Lower lobe of right lung (tissue), 2 donors: ENCODE data around the gene PPIL6. TPM values are rescaled to one million over a fixed set of nuclear protein-coding genes. Genes with fewer than 3 reads are reported as not detected.
A peak's percentile ranks its signal among the peaks of the same experiment; 100 is the strongest.

Experiments used
- ATAC-seq, 2 donors: fragments of 200-7000 bp; cut with Tn5 transposase; one replicate each; pipeline ENCODE4 v1.9.1; 2020 to 2022; ENCODE audit warnings: mild to moderate bottlenecking in 2 of 2, moderate library complexity in 2 of 2
- DNase-seq: peaks from one replicate; pipeline ENCODE4 v3.0.0-alpha.2; 2020
- H3K27ac ChIP-seq: fragments of 200-600 bp; one replicate; pipeline ENCODE4 v1.8.0; 2022
- H3K27me3 ChIP-seq: fragments of 200-600 bp; one replicate; pipeline ENCODE4 v1.8.0; 2022; ENCODE audit warnings: low read depth
- H3K36me3 ChIP-seq: fragments of 200-600 bp; one replicate; pipeline ENCODE4 v1.8.0; 2022; ENCODE audit warnings: mild to moderate bottlenecking
- H3K4me1 ChIP-seq: fragments of 200-600 bp; one replicate; pipeline ENCODE4 v1.8.0; 2022
- H3K4me3 ChIP-seq: fragments of 200-600 bp; one replicate; pipeline ENCODE4 v1.8.0; 2022; ENCODE audit warnings: mild to moderate bottlenecking
- H3K9me3 ChIP-seq: fragments of 200-600 bp; one replicate; pipeline ENCODE4 v1.8.0; 2022
- intact Hi-C: fragments of 100-400 bp; cut with DNase I; formaldehyde crosslinking; loops from one replicate; pipeline ENCODE4 v1.11.0; 2022
- total RNA-seq: library from RNA; stranded (reverse); fragmentation: NEBNext Ultra II Directional; extraction: Animal tissue kit (Norgen Biotek cat#: 25700); gene quantifications from one replicate; pipeline ENCODE4 v1.2.1, GENCODE V29; 2021
- TF ChIP-seq, protein P1 (sequence below): fragments of 200-600 bp; IDR thresholded peaks from one replicate; pipeline ENCODE4 v1.8.0; 2022; ENCODE audit warnings: antibody characterized with exemption, mild to moderate bottlenecking
- donor health status: DM: no; HTN: yes; CAD: no; lungs with severe emphysema.

The PPIL6 gene
- total RNA-seq, 1 donor from 2014 or later, result 10.6 TPM

DNA sequence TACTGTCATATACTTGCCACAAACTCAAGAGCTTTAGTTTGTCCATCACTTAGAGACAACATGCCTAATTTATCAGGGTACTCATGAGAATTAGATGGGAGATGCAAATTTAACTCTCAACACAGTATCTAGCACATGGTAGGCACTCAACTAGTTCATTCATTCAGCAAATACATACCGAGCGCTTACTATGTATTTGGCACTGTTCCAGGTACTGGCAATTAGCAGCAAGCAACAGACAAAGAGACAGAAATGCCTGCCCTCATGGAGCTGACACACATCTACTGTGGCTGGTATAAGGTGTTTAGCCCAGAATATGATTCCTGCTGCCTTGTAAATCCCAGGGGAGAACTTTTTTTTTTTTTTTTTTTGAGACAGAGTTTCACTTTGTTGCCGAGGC lies 10.4 kb upstream of the PPIL6 start:
- peaks cover 16% of the 10 kb centered on the region for H3K4me1 ChIP-seq
- H3K36me3 ChIP-seq, result peaks cover 43% of the 10 kb centered on the region
- ATAC-seq, result no peak

DNA sequence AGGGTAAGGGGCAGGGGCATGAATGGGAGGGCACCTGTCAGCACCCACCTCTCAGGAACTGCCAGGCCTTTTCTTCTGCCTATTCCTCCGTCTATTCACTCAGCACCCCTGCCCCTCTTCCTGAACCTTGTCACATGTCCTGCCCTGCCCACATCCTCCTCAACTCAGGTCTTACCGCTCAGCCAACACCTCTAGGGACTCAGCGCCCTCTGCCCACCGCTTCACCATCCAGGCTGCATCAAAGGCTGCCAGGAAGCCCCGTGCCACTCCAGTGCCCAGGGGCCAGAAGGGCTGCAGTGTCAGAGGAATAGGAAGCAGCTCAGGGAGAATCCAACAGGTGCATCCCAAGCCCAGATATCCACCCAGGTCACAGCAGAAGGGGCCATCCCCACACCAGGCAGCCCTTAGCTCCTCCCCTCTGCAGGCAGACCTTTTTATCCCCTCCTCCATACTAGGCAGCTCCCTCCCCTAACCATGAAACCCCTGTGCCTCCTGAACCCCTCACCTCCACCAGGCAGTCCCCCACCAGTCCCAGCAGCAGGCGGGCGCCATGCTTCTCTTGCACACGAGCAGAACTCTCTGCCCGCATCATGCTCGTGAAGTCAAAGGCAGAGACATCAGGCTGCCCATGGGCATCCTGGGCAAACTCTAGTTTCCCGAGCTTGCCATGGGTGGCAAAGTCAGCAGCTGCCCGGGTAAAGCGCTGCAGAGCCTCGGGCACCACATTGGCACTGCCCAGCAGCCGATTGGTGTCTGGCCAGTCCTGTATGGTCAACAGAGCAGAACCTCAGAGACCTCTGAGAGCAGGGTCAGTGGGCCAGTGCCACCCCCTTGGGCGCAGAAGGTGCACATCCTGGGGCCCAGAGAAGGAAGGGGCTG lies 9.6 kb upstream of the PPIL6 start:
- ATAC-seq (no peak), DNase-seq (no peak)
- Histone ChIP-seq H3K4me3 (no peak overlapping the region), H3K27ac (no peak overlapping the region), H3K4me1 (peaks cover 14% of the 10 kb centered on the region), H3K36me3 (peaks cover 51% of the 10 kb centered on the region), H3K9me3 (no peaks in the 10 kb centered on the region), H3K27me3 (no peaks in the 10 kb centered on the region)
- intact Hi-C loops, result no loop called here
- TF ChIP-seq, protein P1, sequence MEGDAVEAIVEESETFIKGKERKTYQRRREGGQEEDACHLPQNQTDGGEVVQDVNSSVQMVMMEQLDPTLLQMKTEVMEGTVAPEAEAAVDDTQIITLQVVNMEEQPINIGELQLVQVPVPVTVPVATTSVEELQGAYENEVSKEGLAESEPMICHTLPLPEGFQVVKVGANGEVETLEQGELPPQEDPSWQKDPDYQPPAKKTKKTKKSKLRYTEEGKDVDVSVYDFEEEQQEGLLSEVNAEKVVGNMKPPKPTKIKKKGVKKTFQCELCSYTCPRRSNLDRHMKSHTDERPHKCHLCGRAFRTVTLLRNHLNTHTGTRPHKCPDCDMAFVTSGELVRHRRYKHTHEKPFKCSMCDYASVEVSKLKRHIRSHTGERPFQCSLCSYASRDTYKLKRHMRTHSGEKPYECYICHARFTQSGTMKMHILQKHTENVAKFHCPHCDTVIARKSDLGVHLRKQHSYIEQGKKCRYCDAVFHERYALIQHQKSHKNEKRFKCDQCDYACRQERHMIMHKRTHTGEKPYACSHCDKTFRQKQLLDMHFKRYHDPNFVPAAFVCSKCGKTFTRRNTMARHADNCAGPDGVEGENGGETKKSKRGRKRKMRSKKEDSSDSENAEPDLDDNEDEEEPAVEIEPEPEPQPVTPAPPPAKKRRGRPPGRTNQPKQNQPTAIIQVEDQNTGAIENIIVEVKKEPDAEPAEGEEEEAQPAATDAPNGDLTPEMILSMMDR, result no peak

More for the DNA sequence above, 10.4 kb upstream of the PPIL6 start:
- no peaks in the 10 kb centered on the region for H3K27me3 ChIP-seq
- no peak for DNase-seq
- no peak overlapping the region for H3K27ac ChIP-seq
- TF ChIP-seq, protein P1, result no peak
- H3K9me3 ChIP-seq, result no peaks in the 10 kb centered on the region
- H3K4me3 ChIP-seq, result no peak overlapping the region
- intact Hi-C loops, result no loop called here

DNA sequence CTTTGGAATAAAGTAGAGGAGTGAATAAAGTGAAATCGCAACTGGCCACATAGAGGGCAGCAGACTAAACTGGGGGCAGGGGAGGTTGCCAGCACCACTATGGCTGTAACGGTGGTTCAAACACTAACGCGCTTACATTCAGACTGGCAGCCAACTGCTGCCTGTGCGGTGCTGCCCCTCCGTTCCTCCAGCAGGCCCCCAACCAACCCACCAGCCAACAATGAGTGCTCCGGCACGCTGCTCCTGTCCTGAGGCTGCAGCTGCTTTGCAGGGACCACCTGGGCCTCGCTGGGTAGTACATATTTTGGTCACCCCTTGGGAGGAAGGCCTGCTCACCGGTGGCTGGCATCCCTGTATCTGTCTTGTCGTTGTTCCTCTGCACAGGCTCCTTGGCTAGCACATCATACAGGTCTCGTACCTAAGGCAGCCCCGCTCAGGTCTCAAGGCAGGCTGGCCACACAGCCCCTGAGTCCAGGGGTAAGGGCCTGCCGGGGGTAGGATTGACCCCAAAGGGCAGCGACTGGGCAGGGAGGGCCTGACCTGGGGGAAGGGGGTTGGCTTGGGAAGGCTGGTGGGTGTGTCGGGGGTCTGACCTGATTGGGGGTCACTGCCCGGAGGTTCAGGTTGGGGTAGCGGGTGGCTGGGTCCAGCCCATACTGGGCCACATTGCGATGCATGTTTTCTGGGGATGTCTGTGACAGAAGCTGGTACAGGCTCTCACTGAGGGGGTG lies 8.8 kb upstream of the PPIL6 start:
- ATAC-seq (no peak), DNase-seq (no peak)
- TF ChIP-seq, protein P1, result no peak
- Histone ChIP-seq H3K27me3 (no peaks in the 10 kb centered on the region), H3K4me1 (peaks cover 6% of the 10 kb centered on the region), H3K4me3 (no peak overlapping the region), H3K27ac (no peak overlapping the region), H3K36me3 (peaks cover 59% of the 10 kb centered on the region), H3K9me3 (no peaks in the 10 kb centered on the region)
- intact Hi-C loops, result no loop called here

DNA sequence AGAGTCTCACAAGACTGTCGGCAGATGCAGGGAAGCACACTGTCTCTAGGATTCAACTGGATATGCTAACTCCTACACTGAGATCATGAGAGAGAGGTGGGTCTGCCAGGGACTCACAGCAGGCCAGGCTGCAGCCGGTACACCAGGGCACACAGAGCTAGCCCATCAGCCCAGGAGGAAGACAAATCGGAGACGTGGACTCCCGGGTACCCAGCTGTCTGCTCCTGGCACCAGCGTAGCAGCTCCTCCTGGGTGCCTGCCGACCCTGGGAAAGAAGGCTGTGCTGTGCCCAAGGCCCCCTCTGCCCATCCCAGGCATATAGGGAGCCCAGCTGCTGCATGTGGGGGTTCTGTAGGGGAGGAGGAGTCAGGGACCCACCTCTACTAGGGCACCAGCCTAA lies 8.2 kb upstream of the PPIL6 start:
- no peak overlapping the region for H3K27ac ChIP-seq
- peaks cover 65% of the 10 kb centered on the region for H3K36me3 ChIP-seq
- DNase-seq (no peak), ATAC-seq (no peak)
- H3K4me1 ChIP-seq, result peaks cover under 1% of the 10 kb centered on the region
- TF ChIP-seq, protein P1, result no peak
- no peaks in the 10 kb centered on the region for H3K9me3 ChIP-seq
- no peak overlapping the region for H3K4me3 ChIP-seq
- no peaks in the 10 kb centered on the region for H3K27me3 ChIP-seq
- intact Hi-C loops, result no loop called here

DNA sequence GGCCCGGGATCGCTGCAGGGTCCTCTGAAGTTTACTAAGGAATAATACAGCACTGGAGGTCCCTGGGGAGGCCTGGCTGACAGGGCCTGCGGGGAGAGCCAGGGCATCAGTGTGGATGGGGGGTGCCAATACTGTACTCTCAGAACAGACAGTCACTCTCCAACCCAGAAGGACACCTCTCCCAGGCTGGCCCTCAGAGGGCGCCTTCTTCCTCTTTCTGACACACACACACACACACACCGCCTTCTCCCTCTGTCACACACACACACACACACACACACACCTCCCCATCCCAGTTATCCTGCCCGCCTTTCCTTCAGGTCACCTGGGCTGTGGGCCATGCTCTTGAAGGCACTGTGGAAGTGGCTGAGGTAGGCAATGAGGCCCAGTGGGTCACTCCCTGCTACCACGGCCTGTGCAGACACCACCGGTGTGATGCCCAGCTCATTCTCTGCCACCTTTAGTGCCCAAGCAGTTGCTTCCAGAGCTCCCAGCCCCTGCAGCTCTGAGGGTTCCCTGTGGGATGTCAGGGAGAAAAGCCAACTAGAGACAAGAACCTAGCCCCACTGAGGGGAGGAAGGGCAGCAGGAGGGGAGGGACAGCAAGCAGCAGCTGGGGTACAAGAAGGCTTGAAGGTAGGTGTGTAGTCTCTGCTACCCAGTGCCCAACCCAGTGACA lies 7.6 kb upstream of the PPIL6 start:
- no peaks in the 10 kb centered on the region for H3K9me3 ChIP-seq
- DNase-seq (no peak), ATAC-seq (peak in 1 of 2 donors; percentile 14)
- no peaks in the 10 kb centered on the region for H3K27me3 ChIP-seq
- no peak overlapping the region for H3K27ac ChIP-seq
- intact Hi-C loops, result no loop called here
- TF ChIP-seq, protein P1, result no peak
- H3K4me3 ChIP-seq, result no peak overlapping the region
- H3K4me1 ChIP-seq, result no peaks in the 10 kb centered on the region
- H3K36me3 ChIP-seq, result peaks cover 66% of the 10 kb centered on the region
